ACC112 (cell line): Measurements from ENCODE around the gene NTM.

Source experiments
- H2AFZ ChIP-seq: fragments of 200-600 bp; sonication (generic); one replicate; pipeline ENCODE4 v1.6.0; 2017; ENCODE audit warnings: antibody characterized with exemption, low read length; ENCODE audit not compliant: unreplicated experiment
- H3K27ac ChIP-seq: fragments of 200-600 bp; sonication (generic); 2 replicates; pipeline ENCODE4 v1.5.1; 2014; ENCODE audit warnings: low read depth, mild to moderate bottlenecking, antibody characterized with exemption, low read length, moderate library complexity
- H3K27me3 ChIP-seq: fragments of 200-600 bp; sonication (generic); 2 replicates; pipeline ENCODE4 v1.6.1; 2014; ENCODE audit warnings: mild to moderate bottlenecking, antibody characterized with exemption, low read length, moderate library complexity, mixed read lengths; ENCODE audit not compliant: insufficient read depth
- H3K36me3 ChIP-seq: fragments of 200-600 bp; sonication (generic); 2 replicates; pipeline ENCODE4 v1.6.1; 2016; ENCODE audit warnings: mild to moderate bottlenecking, antibody characterized with exemption, low read length, moderate library complexity, mixed read lengths; ENCODE audit not compliant: insufficient read depth
- H3K4me1 ChIP-seq: fragments of 200-600 bp; sonication (generic); one replicate; pipeline ENCODE4 v1.6.1; 2016; ENCODE audit warnings: low read length, mixed read lengths; ENCODE audit not compliant: insufficient read depth, unreplicated experiment, control insufficient read depth
- H3K4me3 ChIP-seq: fragments of 200-600 bp; sonication (generic); 2 replicates; pipeline ENCODE4 v1.5.1; 2014; ENCODE audit warnings: mild to moderate bottlenecking, low read depth, low read length
- H3K79me2 ChIP-seq: fragments of 200-600 bp; sonication (generic); one replicate; pipeline ENCODE4 v1.6.0; 2016; ENCODE audit warnings: low read length; ENCODE audit not compliant: control insufficient read depth, unreplicated experiment, insufficient read depth

Gene NTM

GRCh38 chr11:132234878-132235277, 864.5 kb downstream of the NTM start:
- no peak overlapping the region for H2AFZ ChIP-seq
- H3K4me3 ChIP-seq, result no peak overlapping the region
- H3K36me3 ChIP-seq, result no peaks in the 10 kb centered on the region
- no peaks in the 10 kb centered on the region for H3K79me2 ChIP-seq
- H3K27ac ChIP-seq, result no peak overlapping the region
- no peaks in the 10 kb centered on the region for H3K4me1 ChIP-seq
- no peaks in the 10 kb centered on the region for H3K27me3 ChIP-seq

- Histone ChIP-seq H3K36me3 (no peaks in the 10 kb centered on the region), H3K79me2 (no peaks in the 10 kb centered on the region), H3K4me1 (no peaks in the 10 kb centered on the region), H2AFZ (no peak overlapping the region), H3K27me3 (no peaks in the 10 kb centered on the region), H3K27ac (no peak overlapping the region), H3K4me3 (no peak overlapping the region)
Measured at GRCh38 chr11:132237781-132238180, 867.4 kb downstream of the NTM start.

GRCh38 chr11:132238331-132238866, 868.0 kb downstream of the NTM start:
- Histone ChIP-seq H3K27me3 (no peaks in the 10 kb centered on the region), H3K79me2 (no peaks in the 10 kb centered on the region), H2AFZ (no peak overlapping the region), H3K36me3 (no peaks in the 10 kb centered on the region), H3K4me3 (no peak overlapping the region), H3K4me1 (no peaks in the 10 kb centered on the region), H3K27ac (no peak overlapping the region)

GRCh38 chr11:132240374-132240773, 870.0 kb downstream of the NTM start:
- no peaks in the 10 kb centered on the region for H3K79me2 ChIP-seq
- H3K36me3 ChIP-seq, result no peaks in the 10 kb centered on the region
- H3K4me1 ChIP-seq, result no peaks in the 10 kb centered on the region
- H3K27me3 ChIP-seq, result no peaks in the 10 kb centered on the region
- no peak overlapping the region for H3K27ac ChIP-seq
- no peak overlapping the region for H3K4me3 ChIP-seq
- H2AFZ ChIP-seq, result no peak overlapping the region

- no peaks in the 10 kb centered on the region for H3K4me1 ChIP-seq
- H3K79me2 ChIP-seq, result no peaks in the 10 kb centered on the region
- H3K27me3 ChIP-seq, result no peaks in the 10 kb centered on the region
- no peaks in the 10 kb centered on the region for H3K36me3 ChIP-seq
- no peak overlapping the region for H3K4me3 ChIP-seq
- no peak overlapping the region for H3K27ac ChIP-seq
- H2AFZ ChIP-seq, result no peak overlapping the region
Measured at GRCh38 chr11:132242632-132243031, 872.2 kb downstream of the NTM start.

GRCh38 chr11:132244846-132245245, 874.4 kb downstream of the NTM start:
- Histone ChIP-seq H3K4me1 (no peaks in the 10 kb centered on the region), H3K27me3 (no peaks in the 10 kb centered on the region), H3K79me2 (no peaks in the 10 kb centered on the region), H3K4me3 (no peak overlapping the region), H3K27ac (no peak overlapping the region), H3K36me3 (no peaks in the 10 kb centered on the region), H2AFZ (no peak overlapping the region)

GRCh38 chr11:132245403-132246385, 875.3 kb downstream of the NTM start:
- H3K4me3 ChIP-seq, result no peak overlapping the region
- H3K36me3 ChIP-seq, result no peaks in the 10 kb centered on the region
- H2AFZ ChIP-seq, result no peak overlapping the region
- no peak overlapping the region for H3K27ac ChIP-seq
- no peaks in the 10 kb centered on the region for H3K79me2 ChIP-seq
- no peaks in the 10 kb centered on the region for H3K4me1 ChIP-seq
- H3K27me3 ChIP-seq, result no peaks in the 10 kb centered on the region

GRCh38 chr11:132248580-132248979, 878.2 kb downstream of the NTM start:
- no peaks in the 10 kb centered on the region for H3K4me1 ChIP-seq
- H3K36me3 ChIP-seq, result no peaks in the 10 kb centered on the region
- no peaks in the 10 kb centered on the region for H3K27me3 ChIP-seq
- H3K4me3 ChIP-seq, result no peak overlapping the region
- no peak overlapping the region for H3K27ac ChIP-seq
- no peaks in the 10 kb centered on the region for H3K79me2 ChIP-seq
- no peak overlapping the region for H2AFZ ChIP-seq

GRCh38 chr11:132249256-132249655, 878.8 kb downstream of the NTM start:
- Histone ChIP-seq H3K27ac (no peak overlapping the region), H3K4me1 (no peaks in the 10 kb centered on the region), H2AFZ (no peak overlapping the region)

GRCh38 chr11:132251061-132251460, 880.6 kb downstream of the NTM start:
- H3K27ac ChIP-seq, result no peak overlapping the region
- no peak overlapping the region for H2AFZ ChIP-seq
- no peaks in the 10 kb centered on the region for H3K4me1 ChIP-seq
- H3K27me3 ChIP-seq, result no peaks in the 10 kb centered on the region
- H3K36me3 ChIP-seq, result no peaks in the 10 kb centered on the region
- H3K4me3 ChIP-seq, result no peak overlapping the region
- no peaks in the 10 kb centered on the region for H3K79me2 ChIP-seq

More at GRCh38 chr11:132249256-132249655, 878.8 kb downstream of the NTM start:
- no peaks in the 10 kb centered on the region for H3K27me3 ChIP-seq
- H3K36me3 ChIP-seq, result no peaks in the 10 kb centered on the region
- no peaks in the 10 kb centered on the region for H3K79me2 ChIP-seq
- H3K4me3 ChIP-seq, result no peak overlapping the region
